Nephron progenitor cell (in vitro differentiated cells): Measurements from ENCODE around the gene LIN28A.

Experiments used
- DNase-seq: peaks from one replicate; pipeline ENCODE4 v3.0.0; 2021
- H3K27ac Mint-ChIP-seq: 2 replicates; pipeline ENCODE4 v1.8.0; 2021; ENCODE audit warnings: mild to moderate bottlenecking, moderate library complexity, mixed read lengths
- H3K27me3 Mint-ChIP-seq: 2 replicates; pipeline ENCODE4 v1.8.0; 2021; ENCODE audit warnings: mild to moderate bottlenecking, low read depth, mixed read lengths; ENCODE audit not compliant: poor library complexity
- H3K36me3 Mint-ChIP-seq: 2 replicates; pipeline ENCODE4 v1.8.0; 2021; ENCODE audit warnings: low read depth, mixed read lengths
- H3K4me1 Mint-ChIP-seq: 2 replicates; pipeline ENCODE4 v1.8.0; 2021; ENCODE audit warnings: mixed read lengths
- H3K4me3 Mint-ChIP-seq: 2 replicates; pipeline ENCODE4 v1.8.0; 2021; ENCODE audit warnings: mild to moderate bottlenecking, moderate library complexity, mixed read lengths
- H3K9me3 Mint-ChIP-seq: 2 replicates; pipeline ENCODE4 v1.8.0; 2021; ENCODE audit warnings: mild to moderate bottlenecking, moderate library complexity, mixed read lengths
- CTCF ChIP-seq: fragments of 200-600 bp; sonication (generic); IDR thresholded peaks from 2 replicates; pipeline ENCODE4 v1.5.0; 2021; ENCODE audit warnings: antibody characterized with exemption

The LIN28A gene

GRCh38 chr1:26431979-26432695, 21.5 kb downstream of the LIN28A start, which contains the start of gene DHDDS:
Gene DHDDS, plus strand, starts transcription at chr1:26432321. Its CDS starts 625 bp downstream, at chr1:26432946.
- H3K9me3 Mint-ChIP-seq, result no peaks in the 10 kb centered on the region
- H3K27ac Mint-ChIP-seq, result peak within 1 kb of the TSS; percentile 99
- peaks cover 19% of the 10 kb centered on the region for H3K4me1 Mint-ChIP-seq
- peaks cover 6% of the 10 kb centered on the region for H3K27me3 Mint-ChIP-seq
- DNase-seq, result peak; percentile 97
- no peak for TF ChIP-seq CTCF
- H3K36me3 Mint-ChIP-seq, result peaks cover 32% of the 10 kb centered on the region
- H3K4me3 Mint-ChIP-seq, result peak within 1 kb of the TSS; percentile 99

- Mint-ChIP-seq H3K36me3 (peaks cover 26% of the 10 kb centered on the region), H3K4me3 (peak overlapping the region; percentile 99), H3K27me3 (peaks cover 6% of the 10 kb centered on the region), H3K27ac (no peak overlapping the region), H3K9me3 (no peaks in the 10 kb centered on the region), H3K4me1 (peaks cover 19% of the 10 kb centered on the region)
- DNase-seq, result no peak
- TF ChIP-seq CTCF, result no peak
Observed at GRCh38 chr1:26432793-26433192, 22.2 kb downstream of the LIN28A start.

- no peaks in the 10 kb centered on the region for H3K9me3 Mint-ChIP-seq
- H3K36me3 Mint-ChIP-seq, result peaks cover 34% of the 10 kb centered on the region
- DNase-seq, result no peak
- H3K4me1 Mint-ChIP-seq, result peaks cover 19% of the 10 kb centered on the region
- TF ChIP-seq CTCF, result no peak
- peak overlapping the region; percentile 47 for H3K4me3 Mint-ChIP-seq
- peak overlapping the region; percentile 31 for H3K27ac Mint-ChIP-seq
- H3K27me3 Mint-ChIP-seq, result peaks cover 6% of the 10 kb centered on the region
Observed at GRCh38 chr1:26434161-26434752, 23.6 kb downstream of the LIN28A start.

GRCh38 chr1:26438041-26438440, 27.4 kb downstream of the LIN28A start:
- no peak overlapping the region for H3K27ac Mint-ChIP-seq
- H3K4me1 Mint-ChIP-seq, result peaks cover 8% of the 10 kb centered on the region
- H3K27me3 Mint-ChIP-seq, result peaks cover 6% of the 10 kb centered on the region
- no peak for TF ChIP-seq CTCF
- H3K4me3 Mint-ChIP-seq, result no peak overlapping the region
- DNase-seq, result no peak
- H3K9me3 Mint-ChIP-seq, result no peaks in the 10 kb centered on the region
- peaks cover 46% of the 10 kb centered on the region for H3K36me3 Mint-ChIP-seq

GRCh38 chr1:26440259-26440658, 29.6 kb downstream of the LIN28A start:
- DNase-seq, result no peak
- Mint-ChIP-seq H3K27me3 (peaks cover 2% of the 10 kb centered on the region), H3K9me3 (no peaks in the 10 kb centered on the region), H3K36me3 (peaks cover 58% of the 10 kb centered on the region), H3K4me1 (no peaks in the 10 kb centered on the region), H3K27ac (no peak overlapping the region), H3K4me3 (no peak overlapping the region)
- no peak for TF ChIP-seq CTCF
